MCF 10A (cell line): ENCODE data around the gene PALD1. TPM values are rescaled to one million over a fixed set of nuclear protein-coding genes. Genes with fewer than 3 reads are reported as not detected.

Source experiments
- BruUV-seq: library from RNA; stranded (reverse); fragments of 400-500 nt; replicated peaks from 2 replicates; lab custom pipeline; 2021; lab: Mats Ljungman, UMichigan
- CTCF ChIA-PET: fragments of 300-600 bp; sonication (Branson Sonifier 250); formaldehyde crosslinking; extraction: SDS; loops from one replicate; lab custom pipeline; 2021; ENCODE audit warnings: antibody characterized with exemption, inconsistent platforms; lab: Yijun Ruan, JAX
- POLR2A ChIA-PET: fragments of 300-600, 350-650 bp; sonication (Branson Sonifier 250); formaldehyde crosslinking; extraction: SDS; loops from one replicate; lab custom pipeline; 2020; ENCODE audit warnings: antibody characterized with exemption, inconsistent platforms; lab: Yijun Ruan, JAX
- DNase-seq: peaks from one replicate; pipeline ENCODE4 v3.0.0-alpha.2; 2018; ENCODE audit not compliant: unreplicated experiment
- H3K27ac Mint-ChIP-seq: one replicate; pipeline ENCODE4 v1.8.0; 2022; ENCODE audit warnings: mild to moderate bottlenecking, low read depth, mixed read lengths; ENCODE audit not compliant: unreplicated experiment
- H3K27me3 Mint-ChIP-seq: one replicate; pipeline ENCODE4 v1.8.0; 2022; ENCODE audit warnings: mixed read lengths; ENCODE audit not compliant: insufficient read depth, unreplicated experiment
- H3K36me3 Mint-ChIP-seq: one replicate; pipeline ENCODE4 v1.8.0; 2022; ENCODE audit warnings: mild to moderate bottlenecking, moderate library complexity, mixed read lengths; ENCODE audit not compliant: insufficient read depth, unreplicated experiment
- H3K4me1 Mint-ChIP-seq: one replicate; pipeline ENCODE4 v1.8.0; 2022; ENCODE audit warnings: mixed read lengths; ENCODE audit not compliant: insufficient read depth, unreplicated experiment
- H3K4me3 Mint-ChIP-seq: one replicate; pipeline ENCODE4 v1.8.0; 2022; ENCODE audit warnings: mild to moderate bottlenecking, moderate library complexity, mixed read lengths; ENCODE audit not compliant: unreplicated experiment
- H3K9me3 Mint-ChIP-seq: one replicate; pipeline ENCODE4 v1.8.0; 2022; ENCODE audit warnings: mixed read lengths; ENCODE audit not compliant: unreplicated experiment
- CTCF ChIP-seq: fragments of 200-600 bp; IDR thresholded peaks from one replicate; pipeline ENCODE4 v1.8.0; 2022; ENCODE audit warnings: antibody characterized with exemption, mild to moderate bottlenecking; ENCODE audit not compliant: unreplicated experiment
- intact Hi-C: fragments of 100-400 bp; cut with micrococcal nuclease; formaldehyde crosslinking; loops from 2 replicates; pipeline ENCODE4 v1.14.1; 2022
- total RNA-seq: library from RNA; stranded (reverse); gene quantifications from 2 replicates; pipeline ENCODE4 v1.2.3, GENCODE V29; 2022

Gene PALD1
- total RNA-seq, 1 experiment from 2014 or later: 0.12 TPM

GRCh38 chr10:70582793-70583668 is 104.5 kb downstream of the PALD1 start:
- no TSS peak for BruUV-seq
- H3K36me3 Mint-ChIP-seq: no peaks in the 10 kb centered on the region
- H3K9me3 Mint-ChIP-seq: no peaks in the 10 kb centered on the region
- ChIA-PET POLR2A (interaction anchor here (0.6 kb wide), 1 partner anchor 204 kb away, joined by 3 read pairs; no protein-coding TSS in a partner anchor), CTCF (interaction anchor here (1.0 kb wide), 1 partner anchor 24 kb away, joined by 3 read pairs; no protein-coding TSS in a partner anchor)
- no peak overlapping the region for H3K27ac Mint-ChIP-seq
- no peak for DNase-seq
- peaks cover 14% of the 10 kb centered on the region for H3K4me1 Mint-ChIP-seq
- intact Hi-C loops: no loop called here
- no peak for TF ChIP-seq CTCF
- peaks cover 13% of the 10 kb centered on the region for H3K27me3 Mint-ChIP-seq
- no peak overlapping the region for H3K4me3 Mint-ChIP-seq

- intact Hi-C loops: no loop called here
- CTCF ChIA-PET: interaction anchor here (1.0 to 1.3 kb wide), 2 partner anchors 25 to 33 kb away, joined by 3 to 5 read pairs; no protein-coding TSS in a partner anchor
- no peak for TF ChIP-seq CTCF
- Mint-ChIP-seq H3K4me3 (no peak overlapping the region), H3K27ac (no peak overlapping the region), H3K9me3 (no peaks in the 10 kb centered on the region), H3K27me3 (peaks cover 20% of the 10 kb centered on the region), H3K4me1 (peaks cover 8% of the 10 kb centered on the region), H3K36me3 (no peaks in the 10 kb centered on the region)
- no TSS peak for BruUV-seq
- DNase-seq: no peak
- POLR2A ChIA-PET: no interaction called here
Measured at GRCh38 chr10:70583669-70584037, 105.1 kb downstream of the PALD1 start.

- CTCF ChIA-PET: interaction anchor here (0.6 to 1.3 kb wide), 3 partner anchors 26 to 105 kb away, joined by 3 to 5 read pairs (median 4); no protein-coding TSS in a partner anchor
- no peak for DNase-seq
- Mint-ChIP-seq H3K36me3 (no peaks in the 10 kb centered on the region), H3K27me3 (peaks cover 27% of the 10 kb centered on the region), H3K27ac (no peak overlapping the region), H3K4me3 (no peak overlapping the region), H3K4me1 (peaks cover 6% of the 10 kb centered on the region), H3K9me3 (no peaks in the 10 kb centered on the region)
- POLR2A ChIA-PET: no interaction called here
- no TSS peak for BruUV-seq
- intact Hi-C loops: no loop called here
- no peak for TF ChIP-seq CTCF
Measured at GRCh38 chr10:70584366-70584765, 105.8 kb downstream of the PALD1 start.

GRCh38 chr10:70584909-70585544 is 106.5 kb downstream of the PALD1 start:
- no TSS peak for BruUV-seq
- ChIA-PET POLR2A (no interaction called here), CTCF (interaction anchor here (0.6 to 1.3 kb wide), 3 partner anchors 35 to 418 kb away, joined by 4 to 5 read pairs (median 4); no protein-coding TSS in a partner anchor)
- Mint-ChIP-seq H3K9me3 (no peaks in the 10 kb centered on the region), H3K36me3 (no peaks in the 10 kb centered on the region), H3K27ac (no peak overlapping the region), H3K4me3 (no peak overlapping the region), H3K4me1 (peaks cover 3% of the 10 kb centered on the region), H3K27me3 (peaks cover 33% of the 10 kb centered on the region)
- no peak for DNase-seq
- intact Hi-C loops: no loop called here
- no peak for TF ChIP-seq CTCF
